ENCODE measurements around the gene APP. TPM values are rescaled to one million over a fixed set of nuclear protein-coding genes. Genes with fewer than 3 reads are reported as not detected.

The APP gene
- total and polyA plus RNA-seq, 4 experiments from 2014 or later, result 4.9 to 57.9 (median 34.2) TPM

DNA sequence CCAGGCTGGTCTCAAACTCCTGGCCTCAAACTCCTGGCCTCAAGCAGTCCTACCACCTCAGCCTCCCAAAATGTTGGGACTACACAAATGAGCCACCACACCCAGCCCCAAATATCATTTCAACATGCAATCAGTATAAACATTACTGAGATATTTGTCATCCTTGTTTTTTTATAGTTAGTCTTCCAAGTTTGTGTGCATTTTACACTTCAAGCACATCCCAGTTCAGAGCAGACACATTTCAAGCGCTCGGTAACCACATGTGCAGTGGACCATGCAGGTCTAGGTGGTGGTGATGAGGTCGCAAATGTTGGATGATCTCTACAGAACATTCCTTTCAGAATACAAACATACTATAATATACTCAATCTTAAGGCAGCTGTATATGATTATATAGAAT, 23.8 kb upstream of the APP start:
- H3K27me3 ChIP-seq (ENCODE audit: insufficient read depth, low read length), result no peaks in the 10 kb centered on the region
- Mint-ChIP-seq H3K9me3 (peaks cover 0 to 3% (median 0%) of the 10 kb centered on the region in 8 donors), H3K36me3 (no peaks in the 10 kb centered on the region), H3K4me1 (no peaks in the 10 kb centered on the region), H3K4me3 (no peak overlapping the region), H3K27ac (no peak overlapping the region), H3K27me3 (peaks cover 0 to 2% of the 10 kb centered on the region in 2 donors)
- no peak overlapping the region for H3K4me3 ChIP-seq (ENCODE audit: low read length in 2 of 2)
- H3K36me3 ChIP-seq (ENCODE audit: insufficient read depth, low read length), result no peaks in the 10 kb centered on the region
- H3K9me3 ChIP-seq (ENCODE audit: control insufficient read depth in 1 of 2, low read length in 2 of 2), result no peaks in the 10 kb centered on the region
- no peaks in the 10 kb centered on the region for H3K4me1 ChIP-seq (ENCODE audit: insufficient read depth, low read length)
- intact Hi-C loops (cut with micrococcal nuclease), result no loop called here
- ChIA-PET CTCF (ENCODE audit: partially characterized antibody) (interaction anchor here (0.6 kb wide), 1 partner anchor 293 kb away, joined by 4 read pairs; no protein-coding TSS in a partner anchor), POLR2A (ENCODE audit: partially characterized antibody) (no interaction called here)
- no peak for DNase-seq
- no peak overlapping the region for H3K27ac ChIP-seq (ENCODE audit: low read depth, low read length)

DNA sequence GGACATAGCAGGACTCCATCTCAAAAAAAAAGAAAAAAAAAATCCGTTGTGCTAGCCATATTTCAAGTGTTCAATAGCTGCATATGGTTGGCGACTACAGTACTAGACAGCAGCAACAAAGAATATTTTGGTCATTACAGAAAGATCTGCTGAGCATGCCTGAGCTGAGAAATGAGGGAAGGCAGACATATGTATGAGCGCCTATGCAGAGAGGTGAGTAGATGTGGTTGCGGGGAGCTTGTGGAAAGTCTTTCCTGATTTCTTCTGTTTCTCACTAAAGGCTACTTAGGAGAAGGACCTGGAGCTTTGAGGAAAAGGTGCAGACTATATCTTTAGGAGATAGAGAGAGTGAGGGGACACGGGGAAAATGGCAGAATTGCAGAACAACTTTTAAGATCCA, 21.0 kb upstream of the APP start:
- Mint-ChIP-seq H3K27me3 (peaks cover 0 to 1% of the 10 kb centered on the region in 2 donors), H3K4me3 (no peak overlapping the region), H3K27ac (no peak overlapping the region), H3K4me1 (no peaks in the 10 kb centered on the region), H3K36me3 (no peaks in the 10 kb centered on the region), H3K9me3 (peaks cover 0 to 1% (median 0%) of the 10 kb centered on the region in 8 donors)
- Histone ChIP-seq H3K27ac (ENCODE audit: low read depth, low read length) (no peak overlapping the region), H3K9me3 (ENCODE audit: control insufficient read depth in 1 of 2, low read length in 2 of 2) (no peaks in the 10 kb centered on the region), H3K4me1 (ENCODE audit: insufficient read depth, low read length) (no peaks in the 10 kb centered on the region), H3K4me3 (ENCODE audit: low read length in 2 of 2) (no peak overlapping the region), H3K27me3 (ENCODE audit: insufficient read depth, low read length) (no peaks in the 10 kb centered on the region), H3K36me3 (ENCODE audit: insufficient read depth, low read length) (no peaks in the 10 kb centered on the region)
- ChIA-PET CTCF (ENCODE audit: partially characterized antibody) (no interaction called here), POLR2A (ENCODE audit: partially characterized antibody) (no interaction called here)
- DNase-seq, result no peak
- intact Hi-C loops (cut with micrococcal nuclease), result no loop called here

GRCh38 chr21:26188422-26188821, 17.9 kb upstream of the APP start:
- H3K27ac ChIP-seq (ENCODE audit: low read depth, low read length), result no peak overlapping the region
- ChIA-PET CTCF (ENCODE audit: partially characterized antibody) (interaction anchor here (1.0 to 2.2 kb wide), 3 partner anchors 11 to 292 kb away, joined by 3 to 5 read pairs (median 4); no protein-coding TSS in a partner anchor), POLR2A (ENCODE audit: partially characterized antibody) (no interaction called here)
- Mint-ChIP-seq H3K27ac (no peak overlapping the region), H3K4me1 (no peaks in the 10 kb centered on the region), H3K27me3 (peaks cover 0 to 1% of the 10 kb centered on the region in 2 donors), H3K36me3 (no peaks in the 10 kb centered on the region), H3K4me3 (no peak overlapping the region), H3K9me3 (peaks cover 0 to 3% (median 0%) of the 10 kb centered on the region in 8 donors)
- no peak for DNase-seq
- no peaks in the 10 kb centered on the region for H3K27me3 ChIP-seq (ENCODE audit: insufficient read depth, low read length)
- H3K9me3 ChIP-seq (ENCODE audit: control insufficient read depth in 1 of 2, low read length in 2 of 2), result no peaks in the 10 kb centered on the region
- H3K4me3 ChIP-seq (ENCODE audit: low read length in 2 of 2), result no peak overlapping the region
- H3K36me3 ChIP-seq (ENCODE audit: insufficient read depth, low read length), result no peaks in the 10 kb centered on the region
- H3K4me1 ChIP-seq (ENCODE audit: insufficient read depth, low read length), result no peaks in the 10 kb centered on the region
- intact Hi-C loops (cut with micrococcal nuclease), result no loop called here

DNA sequence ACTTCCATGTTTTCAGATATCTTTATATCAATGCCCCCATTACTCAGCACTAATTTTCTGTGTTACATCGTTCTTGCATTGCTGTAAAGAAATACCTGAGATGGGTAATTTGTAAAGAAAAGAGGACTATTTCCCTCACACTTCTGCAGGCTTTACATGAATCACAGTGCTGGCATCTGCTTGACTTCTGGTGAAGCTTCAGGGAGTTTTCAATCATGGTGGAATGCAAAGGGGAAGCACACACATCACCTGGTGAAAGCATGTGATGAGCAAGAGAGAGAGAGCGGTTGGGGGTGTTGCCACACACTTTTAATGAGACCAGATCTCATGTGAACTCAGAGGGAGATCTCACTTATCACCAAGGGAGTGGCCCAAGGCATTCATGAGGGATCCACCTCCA, 14.9 kb upstream of the APP start:
- ChIA-PET CTCF (ENCODE audit: partially characterized antibody) (no interaction called here), POLR2A (ENCODE audit: partially characterized antibody) (no interaction called here)
- Histone ChIP-seq H3K4me3 (ENCODE audit: low read length in 2 of 2) (no peak overlapping the region), H3K27me3 (ENCODE audit: insufficient read depth, low read length) (no peaks in the 10 kb centered on the region), H3K27ac (ENCODE audit: low read depth, low read length) (no peak overlapping the region), H3K4me1 (ENCODE audit: insufficient read depth, low read length) (no peaks in the 10 kb centered on the region), H3K36me3 (ENCODE audit: insufficient read depth, low read length) (no peaks in the 10 kb centered on the region), H3K9me3 (ENCODE audit: control insufficient read depth in 1 of 2, low read length in 2 of 2) (no peaks in the 10 kb centered on the region)
- intact Hi-C loops (cut with micrococcal nuclease), result no loop called here
- H3K27ac Mint-ChIP-seq, result no peak overlapping the region
- H3K36me3 Mint-ChIP-seq, result no peaks in the 10 kb centered on the region
- peaks cover 0 to 1% of the 10 kb centered on the region in 2 donors for H3K27me3 Mint-ChIP-seq
- H3K9me3 Mint-ChIP-seq, result peaks cover 0 to 3% (median 0%) of the 10 kb centered on the region in 8 donors
- no peak for DNase-seq
- no peak overlapping the region for H3K4me3 Mint-ChIP-seq
- no peaks in the 10 kb centered on the region for H3K4me1 Mint-ChIP-seq

- H3K4me1 ChIP-seq (ENCODE audit: insufficient read depth, low read length), result no peaks in the 10 kb centered on the region
- peaks cover 0 to 3% (median 0%) of the 10 kb centered on the region in 8 donors for H3K9me3 Mint-ChIP-seq
- H3K4me1 Mint-ChIP-seq, result no peaks in the 10 kb centered on the region
- no peaks in the 10 kb centered on the region for H3K27me3 ChIP-seq (ENCODE audit: insufficient read depth, low read length)
- DNase-seq, result no peak
- ChIA-PET POLR2A (ENCODE audit: partially characterized antibody) (no interaction called here), CTCF (ENCODE audit: partially characterized antibody) (no interaction called here)
- H3K4me3 Mint-ChIP-seq, result no peak overlapping the region
- H3K27ac ChIP-seq (ENCODE audit: low read depth, low read length), result no peak overlapping the region
- intact Hi-C loops (cut with micrococcal nuclease), result no loop called here
- no peak overlapping the region for H3K4me3 ChIP-seq (ENCODE audit: low read length in 2 of 2)
- H3K27ac Mint-ChIP-seq, result no peak overlapping the region
- H3K9me3 ChIP-seq (ENCODE audit: control insufficient read depth in 1 of 2, low read length in 2 of 2), result no peaks in the 10 kb centered on the region
- peaks cover 0 to 1% of the 10 kb centered on the region in 2 donors for H3K27me3 Mint-ChIP-seq
- H3K36me3 Mint-ChIP-seq, result no peaks in the 10 kb centered on the region
- no peaks in the 10 kb centered on the region for H3K36me3 ChIP-seq (ENCODE audit: insufficient read depth, low read length)
These were observed 14.5 kb upstream of the APP start for GRCh38 chr21:26185021-26185420.

DNA sequence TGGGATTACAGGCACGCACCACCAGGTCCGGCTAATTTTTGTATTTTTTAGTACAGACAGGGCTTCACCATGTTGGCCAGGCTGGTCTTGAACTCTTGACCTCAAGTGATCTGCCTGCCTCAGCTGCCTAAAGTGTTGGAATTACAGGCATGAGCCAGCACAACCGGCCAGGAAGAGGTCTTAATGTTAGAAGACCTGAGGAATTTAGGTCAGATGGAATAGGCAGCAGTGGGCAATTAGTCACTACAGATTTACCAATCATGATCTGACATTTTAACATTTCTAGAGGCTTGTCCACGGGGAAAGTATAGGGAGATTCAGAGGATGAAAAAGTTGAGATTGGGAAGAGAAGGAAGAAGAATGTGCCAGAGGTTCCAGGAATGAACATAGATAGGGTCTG, 8.9 kb upstream of the APP start:
- peaks cover 0 to 3% of the 10 kb centered on the region in 2 donors for H3K27me3 Mint-ChIP-seq
- H3K4me1 Mint-ChIP-seq, result no peaks in the 10 kb centered on the region
- H3K4me1 ChIP-seq (ENCODE audit: insufficient read depth, low read length), result no peaks in the 10 kb centered on the region
- H3K27me3 ChIP-seq (ENCODE audit: insufficient read depth, low read length), result no peaks in the 10 kb centered on the region
- intact Hi-C loops (cut with micrococcal nuclease), result no loop called here
- H3K27ac Mint-ChIP-seq, result no peak overlapping the region
- no peaks in the 10 kb centered on the region for H3K9me3 ChIP-seq (ENCODE audit: control insufficient read depth in 1 of 2, low read length in 2 of 2)
- H3K4me3 Mint-ChIP-seq, result no peak overlapping the region
- H3K36me3 ChIP-seq (ENCODE audit: insufficient read depth, low read length), result no peaks in the 10 kb centered on the region
- no peak overlapping the region for H3K4me3 ChIP-seq (ENCODE audit: low read length in 2 of 2)
- no peaks in the 10 kb centered on the region for H3K36me3 Mint-ChIP-seq
- H3K9me3 Mint-ChIP-seq, result peaks cover 0 to 2% (median 0%) of the 10 kb centered on the region in 8 donors
- ChIA-PET CTCF (ENCODE audit: partially characterized antibody) (no interaction called here), POLR2A (ENCODE audit: partially characterized antibody) (no interaction called here)
- no peak overlapping the region for H3K27ac ChIP-seq (ENCODE audit: low read depth, low read length)
- DNase-seq, result no peak

GRCh38 chr21:26177746-26178426, 7.3 kb upstream of the APP start:
- H3K9me3 Mint-ChIP-seq, result no peaks in the 10 kb centered on the region
- no peaks in the 10 kb centered on the region for H3K4me1 Mint-ChIP-seq
- ChIA-PET CTCF (ENCODE audit: partially characterized antibody) (interaction anchor here (1.2 to 2.0 kb wide), 2 partner anchors 9 to 11 kb away, joined by 5 to 6 read pairs; no protein-coding TSS in a partner anchor), POLR2A (ENCODE audit: partially characterized antibody) (no interaction called here)
- no peak overlapping the region for H3K4me3 Mint-ChIP-seq
- H3K27me3 ChIP-seq (ENCODE audit: insufficient read depth, low read length), result no peaks in the 10 kb centered on the region
- H3K36me3 ChIP-seq (ENCODE audit: insufficient read depth, low read length), result no peaks in the 10 kb centered on the region
- H3K27me3 Mint-ChIP-seq, result peaks cover 0 to 3% of the 10 kb centered on the region in 2 donors
- no peak overlapping the region for H3K27ac ChIP-seq (ENCODE audit: low read depth, low read length)
- H3K9me3 ChIP-seq (ENCODE audit: control insufficient read depth in 1 of 2, low read length in 2 of 2), result no peaks in the 10 kb centered on the region
- H3K4me3 ChIP-seq (ENCODE audit: low read length in 2 of 2), result no peak overlapping the region
- H3K27ac Mint-ChIP-seq, result no peak overlapping the region
- H3K36me3 Mint-ChIP-seq, result no peaks in the 10 kb centered on the region
- no peaks in the 10 kb centered on the region for H3K4me1 ChIP-seq (ENCODE audit: insufficient read depth, low read length)
- DNase-seq, result no peak
- intact Hi-C loops (cut with micrococcal nuclease), result no loop called here
